OCI-LY1 (cell line): Measurements from ENCODE around the gene RAB11FIP4.

Experiments used
- H2AFZ ChIP-seq: fragments of 200-600 bp; sonication (generic), shearing (Covaris generic); 2 replicates; pipeline ENCODE4 v1.6.0; 2014; ENCODE audit warnings: antibody characterized with exemption, mild to moderate bottlenecking, low read length
- H3F3A ChIP-seq: fragments of 200-600 bp; sonication (generic), shearing (Covaris generic); 2 replicates; pipeline ENCODE4 v1.6.0; 2014; ENCODE audit warnings: mild to moderate bottlenecking, antibody characterized with exemption, low read length, moderate library complexity; ENCODE audit not compliant: insufficient read depth
- H3K27ac ChIP-seq: fragments of 200-600 bp; sonication (generic); 2 replicates; pipeline ENCODE4 v1.5.1; 2014; ENCODE audit warnings: low read length, mixed run types, mild to moderate bottlenecking, low read depth; ENCODE audit not compliant: poor library complexity, severe bottlenecking
- H3K27me3 ChIP-seq: fragments of 200-600 bp; sonication (generic); 2 replicates; pipeline ENCODE4 v1.6.0; 2014; ENCODE audit warnings: antibody characterized with exemption, mild to moderate bottlenecking, low read length, moderate library complexity; ENCODE audit not compliant: insufficient read depth
- H3K36me3 ChIP-seq: fragments of 200-600 bp; sonication (generic); 2 replicates; pipeline ENCODE4 v1.6.1; 2014; ENCODE audit warnings: mild to moderate bottlenecking, antibody characterized with exemption, low read length, moderate library complexity, mixed read lengths; ENCODE audit not compliant: insufficient read depth
- H3K4me1 ChIP-seq: fragments of 200-600 bp; sonication (generic); 2 replicates; pipeline ENCODE4 v1.5.1; 2014; ENCODE audit warnings: mild to moderate bottlenecking, low read length, moderate library complexity; ENCODE audit not compliant: insufficient read depth, severe bottlenecking
- H3K4me2 ChIP-seq: fragments of 200-600 bp; sonication (generic), shearing (Covaris generic); 2 replicates; pipeline ENCODE4 v1.6.1; 2014; ENCODE audit warnings: low read length
- H3K4me3 ChIP-seq: fragments of 200-600 bp; sonication (generic); 2 replicates; pipeline ENCODE4 v1.5.1; 2014; ENCODE audit warnings: low read length, low read depth, mild to moderate bottlenecking, mixed read lengths; ENCODE audit not compliant: poor library complexity, severe bottlenecking
- H3K79me2 ChIP-seq: fragments of 200-600 bp; shearing (Covaris generic); 2 replicates; pipeline ENCODE4 v1.6.1; 2016; ENCODE audit warnings: mixed run types, low read length, mixed read lengths; ENCODE audit not compliant: insufficient read depth
- H3K9ac ChIP-seq: fragments of 200-600 bp; sonication (generic), shearing (Covaris generic); 2 replicates; pipeline ENCODE4 v1.6.1; 2014; ENCODE audit warnings: mild to moderate bottlenecking, low read length, mixed read lengths
- H3K9me2 ChIP-seq: fragments of 200-600 bp; sonication (generic), shearing (Covaris generic); 2 replicates; pipeline ENCODE4 v1.6.1; 2014; ENCODE audit warnings: low read depth, mild to moderate bottlenecking, low read length, mixed read lengths
- H3K9me3 ChIP-seq: fragments of 200-600 bp; shearing (Covaris generic); 2 replicates; pipeline ENCODE4 v1.6.1; 2014; ENCODE audit warnings: low read length, mixed read lengths
- H4K20me1 ChIP-seq: fragments of 200-600 bp; sonication (generic), shearing (Covaris generic); 2 replicates; pipeline ENCODE4 v1.6.0; 2016; ENCODE audit warnings: mild to moderate bottlenecking, low read length; ENCODE audit not compliant: insufficient read depth
- CTCF ChIP-seq: fragments of 200-600 bp; sonication (generic), shearing (Covaris generic); IDR thresholded peaks from 2 replicates; pipeline ENCODE4 v1.5.1; 2017; ENCODE audit warnings: mild to moderate bottlenecking, antibody characterized with exemption, low read length, moderate library complexity, mixed read lengths
- EZH2 ChIP-seq: fragments of 200-600 bp; sonication (generic), shearing (Covaris generic); IDR thresholded peaks from 2 replicates; pipeline ENCODE4 v1.8.0; 2017; ENCODE audit warnings: borderline replicate concordance, mixed run types, mild to moderate bottlenecking, antibody characterized with exemption, low read length, moderate library complexity, mixed read lengths

RAB11FIP4 gene

GRCh38 chr17:31546650-31547049 lies 155.2 kb downstream of the RAB11FIP4 start:
- Histone ChIP-seq H3K9me3 (no peaks in the 10 kb centered on the region), H3K4me2 (no peak overlapping the region), H3K9me2 (no peaks in the 10 kb centered on the region), H3K27ac (no peak overlapping the region), H4K20me1 (no peaks in the 10 kb centered on the region), H3K9ac (no peak overlapping the region), H3K79me2 (no peaks in the 10 kb centered on the region), H3K4me3 (no peak overlapping the region), H2AFZ (no peak overlapping the region), H3K4me1 (peaks cover 21% of the 10 kb centered on the region), H3F3A (no peaks in the 10 kb centered on the region), H3K36me3 (no peaks in the 10 kb centered on the region), H3K27me3 (no peaks in the 10 kb centered on the region)
- TF ChIP-seq CTCF (no peak), EZH2 (no peak)

GRCh38 chr17:31548709-31549108 lies 157.2 kb downstream of the RAB11FIP4 start:
- peak overlapping the region; percentile 29 for H3K27ac ChIP-seq
- no peaks in the 10 kb centered on the region for H3F3A ChIP-seq
- H3K27me3 ChIP-seq: no peaks in the 10 kb centered on the region
- H4K20me1 ChIP-seq: no peaks in the 10 kb centered on the region
- no peaks in the 10 kb centered on the region for H3K36me3 ChIP-seq
- H3K4me1 ChIP-seq: peaks cover 21% of the 10 kb centered on the region
- H3K79me2 ChIP-seq: no peaks in the 10 kb centered on the region
- peak overlapping the region; percentile 78 for H3K9ac ChIP-seq
- H3K9me2 ChIP-seq: no peaks in the 10 kb centered on the region
- H3K4me3 ChIP-seq: peak overlapping the region; percentile 76
- H3K9me3 ChIP-seq: no peaks in the 10 kb centered on the region
- no peak overlapping the region for H2AFZ ChIP-seq
- peak overlapping the region; percentile 69 for H3K4me2 ChIP-seq
- TF ChIP-seq CTCF (no peak), EZH2 (no peak)

- H3F3A ChIP-seq: no peaks in the 10 kb centered on the region
- H3K4me1 ChIP-seq: peaks cover 21% of the 10 kb centered on the region
- H3K4me3 ChIP-seq: peak overlapping the region; percentile 76
- H3K27me3 ChIP-seq: no peaks in the 10 kb centered on the region
- H3K9me2 ChIP-seq: no peaks in the 10 kb centered on the region
- no peak overlapping the region for H2AFZ ChIP-seq
- H3K4me2 ChIP-seq: peak overlapping the region; percentile 69
- peak overlapping the region; percentile 29 for H3K27ac ChIP-seq
- no peaks in the 10 kb centered on the region for H3K79me2 ChIP-seq
- peak overlapping the region; percentile 78 for H3K9ac ChIP-seq
- H3K36me3 ChIP-seq: no peaks in the 10 kb centered on the region
- H3K9me3 ChIP-seq: no peaks in the 10 kb centered on the region
- H4K20me1 ChIP-seq: no peaks in the 10 kb centered on the region
- no peak for TF ChIP-seq EZH2
- no peak for TF ChIP-seq CTCF
Observed at GRCh38 chr17:31549121-31549524, 157.6 kb downstream of the RAB11FIP4 start.
